ENCODE results near the gene FBXO46. TPM values are rescaled to one million over a fixed set of nuclear protein-coding genes. Genes with fewer than 3 reads are reported as not detected.

FBXO46 gene
- total RNA-seq, 1 donor from 2014 or later, result 29.9 TPM

DNA sequence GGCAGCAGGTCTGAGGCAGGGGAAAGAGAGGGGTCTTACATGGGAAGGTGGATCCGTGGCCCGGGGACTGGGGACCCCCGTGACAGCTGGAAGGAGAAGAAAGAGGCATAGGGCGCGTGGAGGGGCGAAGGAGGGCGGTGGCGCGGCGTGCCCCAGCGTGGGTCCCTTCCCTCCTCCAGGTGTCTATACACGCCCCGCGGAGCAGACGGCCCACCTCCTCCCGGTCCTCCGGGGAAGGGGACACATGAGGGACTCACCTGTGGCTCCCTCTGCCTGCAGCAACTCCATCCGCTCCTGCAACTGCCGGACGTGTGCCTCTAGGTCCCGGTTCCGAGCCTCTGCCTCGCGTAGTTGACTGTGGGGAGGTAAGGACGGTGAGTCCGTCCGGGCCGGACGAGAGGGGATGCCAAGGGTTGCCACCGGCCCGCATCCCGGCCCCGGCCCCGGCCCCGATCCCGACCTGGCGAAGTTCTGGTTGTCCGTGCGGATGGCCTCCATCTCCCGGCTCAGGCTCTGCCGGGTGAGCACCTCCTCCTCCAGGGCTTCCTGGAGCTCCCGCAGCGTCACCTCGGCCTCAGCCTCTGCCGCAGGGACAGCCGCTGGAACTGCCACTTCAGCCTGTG, 40.7 kb upstream of the FBXO46 start:
- TF ChIP-seq CTCF (IDR thresholded peaks at IDR 0.05; ENCODE audit: unreplicated experiment), result no peak
- Mint-ChIP-seq H3K27me3 (ENCODE audit: unreplicated experiment) (peaks cover 25% of the 10 kb centered on the region), H3K4me1 (ENCODE audit: unreplicated experiment) (peaks cover 9% of the 10 kb centered on the region), H3K27ac (ENCODE audit: unreplicated experiment) (peak overlapping the region; percentile 54), H3K4me3 (ENCODE audit: unreplicated experiment) (peak overlapping the region; percentile 86), H3K36me3 (ENCODE audit: low read depth, unreplicated experiment) (peaks cover 21% of the 10 kb centered on the region), H3K9me3 (ENCODE audit: unreplicated experiment) (no peaks in the 10 kb centered on the region)
- no peak for DNase-seq (ENCODE audit: low spot score)

- peak; percentile 99 for TF ChIP-seq CTCF (IDR thresholded peaks at IDR 0.05; ENCODE audit: unreplicated experiment)
- peak overlapping the region; percentile 54 for H3K27ac Mint-ChIP-seq (ENCODE audit: unreplicated experiment)
- H3K36me3 Mint-ChIP-seq (ENCODE audit: low read depth, unreplicated experiment), result peaks cover 21% of the 10 kb centered on the region
- peaks cover 9% of the 10 kb centered on the region for H3K4me1 Mint-ChIP-seq (ENCODE audit: unreplicated experiment)
- H3K4me3 Mint-ChIP-seq (ENCODE audit: unreplicated experiment), result peak overlapping the region; percentile 92
- DNase-seq (ENCODE audit: low spot score), result peak; percentile 96
- H3K27me3 Mint-ChIP-seq (ENCODE audit: unreplicated experiment), result peaks cover 29% of the 10 kb centered on the region
- no peaks in the 10 kb centered on the region for H3K9me3 Mint-ChIP-seq (ENCODE audit: unreplicated experiment)
Observed at GRCh38 chr19:45770192-45771101, 39.8 kb upstream of the FBXO46 start.

DNA sequence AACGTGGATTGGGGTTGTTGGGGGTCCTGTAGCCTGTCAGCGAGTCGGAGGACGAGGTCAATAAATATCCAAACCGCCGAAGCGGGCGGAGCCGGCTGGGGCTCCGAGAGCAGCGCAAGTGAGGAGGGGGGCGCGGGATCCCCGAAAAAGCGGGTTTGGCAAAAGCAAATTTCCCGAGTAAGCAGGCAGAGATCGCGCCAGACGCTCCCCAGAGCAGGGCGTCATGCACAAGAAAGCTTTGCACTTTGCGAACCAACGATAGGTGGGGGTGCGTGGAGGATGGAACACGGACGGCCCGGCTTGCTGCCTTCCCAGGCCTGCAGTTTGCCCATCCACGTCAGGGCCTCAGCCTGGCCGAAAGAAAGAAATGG, 39.1 kb upstream of the FBXO46 start:
- H3K36me3 Mint-ChIP-seq (ENCODE audit: low read depth, unreplicated experiment), result peaks cover 18% of the 10 kb centered on the region
- H3K4me1 Mint-ChIP-seq (ENCODE audit: unreplicated experiment), result peaks cover 12% of the 10 kb centered on the region
- H3K9me3 Mint-ChIP-seq (ENCODE audit: unreplicated experiment), result no peaks in the 10 kb centered on the region
- no peak for TF ChIP-seq CTCF (IDR thresholded peaks at IDR 0.05; ENCODE audit: unreplicated experiment)
- no peak for DNase-seq (ENCODE audit: low spot score)
- peak overlapping the region; percentile 82 for H3K27ac Mint-ChIP-seq (ENCODE audit: unreplicated experiment)
- peak overlapping the region; percentile 92 for H3K4me3 Mint-ChIP-seq (ENCODE audit: unreplicated experiment)
- peaks cover 29% of the 10 kb centered on the region for H3K27me3 Mint-ChIP-seq (ENCODE audit: unreplicated experiment)

- DNase-seq (ENCODE audit: low spot score), result peak; percentile 99
- Mint-ChIP-seq H3K27me3 (ENCODE audit: unreplicated experiment) (peaks cover 29% of the 10 kb centered on the region), H3K9me3 (ENCODE audit: unreplicated experiment) (no peaks in the 10 kb centered on the region), H3K27ac (ENCODE audit: unreplicated experiment) (peak within 1 kb of the TSS; percentile 92), H3K36me3 (ENCODE audit: low read depth, unreplicated experiment) (peaks cover 14% of the 10 kb centered on the region), H3K4me3 (ENCODE audit: unreplicated experiment) (peak within 1 kb of the TSS; percentile 93), H3K4me1 (ENCODE audit: unreplicated experiment) (peaks cover 15% of the 10 kb centered on the region)
- no peak for TF ChIP-seq CTCF (IDR thresholded peaks at IDR 0.05; ENCODE audit: unreplicated experiment)
Observed at GRCh38 chr19:45768984-45769782, 38.5 kb upstream of the FBXO46 start, which contains the start of gene SIX5. Gene SIX5 (minus strand): TSS chr19:45769252. CDS start chr19:45768844, 408 bp downstream.

Data from endothelial cell (in vitro differentiated cells).